GM23338 (cell line): Measurements from ENCODE around the gene RFESD. TPM values are rescaled to one million over a fixed set of nuclear protein-coding genes. Genes with fewer than 3 reads are reported as not detected.

Experiments used
- ATAC-seq: fragments of 200-7000 bp; cut with Tn5 transposase; 3 replicates; pipeline ENCODE4 v1.9.1; 2020
- DNase-seq: peaks from one replicate; pipeline ENCODE4 v3.0.0-alpha.2; 2015; ENCODE audit warnings: low spot score
- H2AFZ ChIP-seq: fragments of 200-600 bp; sonication (generic); 2 replicates; pipeline ENCODE4 v1.8.0; 2016; ENCODE audit warnings: antibody characterized with exemption, mild to moderate bottlenecking, moderate library complexity
- H3F3A ChIP-seq: fragments of 200-600 bp; sonication (generic); replicated peaks from 2 replicates; pipeline ENCODE4 v1.8.0; 2017; ENCODE audit warnings: antibody characterized with exemption, mixed run types, low read depth
- H3K27ac ChIP-seq: fragments of 200-600 bp; sonication (generic); 2 replicates; pipeline ENCODE4 v1.6.1; 2016; ENCODE audit warnings: low read depth
- H3K27me3 ChIP-seq: fragments of 200-600 bp; sonication (generic); 2 replicates; pipeline ENCODE4 v1.8.0; 2016; ENCODE audit warnings: mild to moderate bottlenecking, mixed run types, moderate library complexity; ENCODE audit not compliant: insufficient read depth
- H3K36me3 ChIP-seq: fragments of 200-600 bp; sonication (generic); 2 replicates; pipeline ENCODE4 v1.8.0; 2016; ENCODE audit warnings: mild to moderate bottlenecking; ENCODE audit not compliant: insufficient read depth
- H3K4me1 ChIP-seq: fragments of 200-600 bp; sonication (generic); 2 replicates; pipeline ENCODE4 v1.8.0; 2016; ENCODE audit warnings: mild to moderate bottlenecking, moderate library complexity; ENCODE audit not compliant: insufficient read depth
- H3K4me2 ChIP-seq: fragments of 200-600 bp; sonication (generic); 2 replicates; pipeline ENCODE4 v1.7.1; 2017; ENCODE audit warnings: mixed run types
- H3K4me3 ChIP-seq: fragments of 200-600 bp; sonication (generic); 2 replicates; pipeline ENCODE4 v1.6.1; 2016; ENCODE audit warnings: mixed run types
- H3K79me2 ChIP-seq: fragments of 200-600 bp; sonication (generic); replicated peaks from 2 replicates; pipeline ENCODE4 v1.8.0; 2017; ENCODE audit warnings: mild to moderate bottlenecking; ENCODE audit not compliant: insufficient read depth
- H3K9me2 ChIP-seq: fragments of 200-600 bp; sonication (generic); 2 replicates; pipeline ENCODE4 v1.8.0; 2017; ENCODE audit not compliant: insufficient read depth
- H4K20me1 ChIP-seq: fragments of 200-600 bp; sonication (generic); replicated peaks from 2 replicates; pipeline ENCODE4 v1.8.0; 2017; ENCODE audit warnings: mild to moderate bottlenecking; ENCODE audit not compliant: insufficient read depth
- H3K27ac Mint-ChIP-seq: 2 replicates; pipeline ENCODE4 v1.8.0; 2020; ENCODE audit warnings: inconsistent platforms, mild to moderate bottlenecking, moderate library complexity, mixed read lengths
- H3K27me3 Mint-ChIP-seq: 3 replicates; pipeline ENCODE4 v1.8.0; 2022; ENCODE audit warnings: low read depth, mild to moderate bottlenecking, moderate library complexity, mixed read lengths, inconsistent platforms; ENCODE audit not compliant: insufficient read depth, poor library complexity
- H3K36me3 Mint-ChIP-seq: 3 replicates; pipeline ENCODE4 v1.8.0; 2021; ENCODE audit warnings: low read depth, mild to moderate bottlenecking, inconsistent platforms, moderate library complexity, mixed read lengths
- H3K4me1 Mint-ChIP-seq: 3 replicates; pipeline ENCODE4 v1.8.0; 2020; ENCODE audit warnings: mild to moderate bottlenecking, inconsistent platforms, mixed read lengths
- H3K4me3 Mint-ChIP-seq: 3 replicates; pipeline ENCODE4 v1.8.0; 2021; ENCODE audit warnings: moderate library complexity, mild to moderate bottlenecking, inconsistent platforms, mixed read lengths
- H3K9me3 Mint-ChIP-seq: 3 replicates; pipeline ENCODE4 v1.8.0; 2020; ENCODE audit warnings: moderate library complexity, mild to moderate bottlenecking, inconsistent platforms, mixed read lengths
- CREB1 ChIP-seq: fragments of 250-450 bp; sonication (Bioruptor Pico); IDR thresholded peaks from 2 replicates; pipeline ENCODE4 v1.5.0; 2020; ENCODE audit warnings: low read depth, mild to moderate bottlenecking, moderate library complexity
- ETS1 ChIP-seq: IDR thresholded peaks from 2 replicates; pipeline ENCODE4 v1.6.1; 2016; ENCODE audit warnings: antibody characterized with exemption
- EZH2 ChIP-seq: fragments of 200-600 bp; sonication (generic); IDR thresholded peaks from one replicate; pipeline ENCODE4 v1.8.0; 2017; ENCODE audit warnings: antibody characterized with exemption, mild to moderate bottlenecking, low read depth; ENCODE audit not compliant: unreplicated experiment
- EZH2phosphoT487 ChIP-seq: fragments of 200-600 bp; sonication (generic); IDR thresholded peaks from one replicate; pipeline ENCODE4 v1.8.1; 2018; ENCODE audit warnings: antibody characterized with exemption; ENCODE audit not compliant: unreplicated experiment
- JUNB ChIP-seq: IDR thresholded peaks from one replicate; pipeline ENCODE4 v1.6.1; 2016; ENCODE audit warnings: antibody characterized with exemption; ENCODE audit not compliant: unreplicated experiment
- NANOG ChIP-seq: IDR thresholded peaks from 2 replicates; pipeline ENCODE4 v1.6.1; 2016; ENCODE audit warnings: antibody characterized with exemption, borderline replicate concordance
- POLR2AphosphoS5 ChIP-seq: IDR thresholded peaks from 2 replicates; pipeline ENCODE4 v1.6.1; 2016; ENCODE audit warnings: antibody characterized with exemption, low read depth
- STAT1 ChIP-seq: IDR thresholded peaks from one replicate; pipeline ENCODE4 v1.6.1; 2016; ENCODE audit warnings: antibody characterized with exemption; ENCODE audit not compliant: unreplicated experiment
- ZNF114 ChIP-seq: fragments of 250-450 bp; sonication (Bioruptor Pico); IDR thresholded peaks from 2 replicates; pipeline ENCODE4 v1.5.0; 2020; ENCODE audit warnings: mild to moderate bottlenecking, moderate library complexity
- ZNF331 ChIP-seq: fragments of 250-450 bp; sonication (Bioruptor Pico); IDR thresholded peaks from 2 replicates; pipeline ENCODE4 v1.5.0; 2020; ENCODE audit warnings: low read depth, mild to moderate bottlenecking, moderate library complexity
- polyA plus RNA-seq: library from polyadenylated mRNA; unstranded; fragments of >200 nt; fragmentation: Nextera tagmentation; extraction: Ambion mirVana; gene quantifications from 2 replicates; pipeline ENCODE4 v1.2.1, GENCODE V29; 2016
- total RNA-seq: library from RNA; depleted of rRNA; stranded (reverse); fragments of >200 nt; shearing (Covaris generic); gene quantifications from 2 replicates; pipeline ENCODE4 v1.2.3, GENCODE V29; 2014
- TF ChIP-seq, protein P1 (sequence below): fragments of 250-450 bp; sonication (Bioruptor Pico); IDR thresholded peaks from 2 replicates; pipeline ENCODE4 v1.5.0; 2020; ENCODE audit warnings: mild to moderate bottlenecking, moderate library complexity
- TF ChIP-seq, protein P2 (sequence below), 2 experiments: fragments of 200-600 bp in 1 of 2; sonication (generic) in 1 of 2; conservative IDR thresholded peaks; 2 replicates each; pipeline versions ENCODE4 v1.5.1 to v1.6.1; 2016 to 2017; ENCODE audit warnings: antibody characterized with exemption in 2 of 2, low read depth in 2 of 2, mild to moderate bottlenecking in 2 of 2, moderate library complexity in 1 of 2
- TF ChIP-seq, protein P3 (sequence below): IDR thresholded peaks from one replicate; pipeline ENCODE4 v1.6.1; 2018; ENCODE audit warnings: antibody characterized with exemption; ENCODE audit not compliant: unreplicated experiment

Gene RFESD
- total and polyA plus RNA-seq, 2 experiments from 2014 or later, result 2.4 to 6.9 TPM

GRCh38 chr5:95624368-95624767, 22.2 kb upstream of the RFESD start:
- TF ChIP-seq ZNF114 (CRISPR knock-in tag) (no peak), NANOG (no peak), STAT1 (no peak), ZNF331 (CRISPR knock-in tag) (no peak), ETS1 (no peak), EZH2phosphoT487 (no peak), JUNB (no peak), CREB1 (CRISPR knock-in tag) (no peak), EZH2 (no peak), POLR2AphosphoS5 (no peak)
- TF ChIP-seq, protein P1, sequence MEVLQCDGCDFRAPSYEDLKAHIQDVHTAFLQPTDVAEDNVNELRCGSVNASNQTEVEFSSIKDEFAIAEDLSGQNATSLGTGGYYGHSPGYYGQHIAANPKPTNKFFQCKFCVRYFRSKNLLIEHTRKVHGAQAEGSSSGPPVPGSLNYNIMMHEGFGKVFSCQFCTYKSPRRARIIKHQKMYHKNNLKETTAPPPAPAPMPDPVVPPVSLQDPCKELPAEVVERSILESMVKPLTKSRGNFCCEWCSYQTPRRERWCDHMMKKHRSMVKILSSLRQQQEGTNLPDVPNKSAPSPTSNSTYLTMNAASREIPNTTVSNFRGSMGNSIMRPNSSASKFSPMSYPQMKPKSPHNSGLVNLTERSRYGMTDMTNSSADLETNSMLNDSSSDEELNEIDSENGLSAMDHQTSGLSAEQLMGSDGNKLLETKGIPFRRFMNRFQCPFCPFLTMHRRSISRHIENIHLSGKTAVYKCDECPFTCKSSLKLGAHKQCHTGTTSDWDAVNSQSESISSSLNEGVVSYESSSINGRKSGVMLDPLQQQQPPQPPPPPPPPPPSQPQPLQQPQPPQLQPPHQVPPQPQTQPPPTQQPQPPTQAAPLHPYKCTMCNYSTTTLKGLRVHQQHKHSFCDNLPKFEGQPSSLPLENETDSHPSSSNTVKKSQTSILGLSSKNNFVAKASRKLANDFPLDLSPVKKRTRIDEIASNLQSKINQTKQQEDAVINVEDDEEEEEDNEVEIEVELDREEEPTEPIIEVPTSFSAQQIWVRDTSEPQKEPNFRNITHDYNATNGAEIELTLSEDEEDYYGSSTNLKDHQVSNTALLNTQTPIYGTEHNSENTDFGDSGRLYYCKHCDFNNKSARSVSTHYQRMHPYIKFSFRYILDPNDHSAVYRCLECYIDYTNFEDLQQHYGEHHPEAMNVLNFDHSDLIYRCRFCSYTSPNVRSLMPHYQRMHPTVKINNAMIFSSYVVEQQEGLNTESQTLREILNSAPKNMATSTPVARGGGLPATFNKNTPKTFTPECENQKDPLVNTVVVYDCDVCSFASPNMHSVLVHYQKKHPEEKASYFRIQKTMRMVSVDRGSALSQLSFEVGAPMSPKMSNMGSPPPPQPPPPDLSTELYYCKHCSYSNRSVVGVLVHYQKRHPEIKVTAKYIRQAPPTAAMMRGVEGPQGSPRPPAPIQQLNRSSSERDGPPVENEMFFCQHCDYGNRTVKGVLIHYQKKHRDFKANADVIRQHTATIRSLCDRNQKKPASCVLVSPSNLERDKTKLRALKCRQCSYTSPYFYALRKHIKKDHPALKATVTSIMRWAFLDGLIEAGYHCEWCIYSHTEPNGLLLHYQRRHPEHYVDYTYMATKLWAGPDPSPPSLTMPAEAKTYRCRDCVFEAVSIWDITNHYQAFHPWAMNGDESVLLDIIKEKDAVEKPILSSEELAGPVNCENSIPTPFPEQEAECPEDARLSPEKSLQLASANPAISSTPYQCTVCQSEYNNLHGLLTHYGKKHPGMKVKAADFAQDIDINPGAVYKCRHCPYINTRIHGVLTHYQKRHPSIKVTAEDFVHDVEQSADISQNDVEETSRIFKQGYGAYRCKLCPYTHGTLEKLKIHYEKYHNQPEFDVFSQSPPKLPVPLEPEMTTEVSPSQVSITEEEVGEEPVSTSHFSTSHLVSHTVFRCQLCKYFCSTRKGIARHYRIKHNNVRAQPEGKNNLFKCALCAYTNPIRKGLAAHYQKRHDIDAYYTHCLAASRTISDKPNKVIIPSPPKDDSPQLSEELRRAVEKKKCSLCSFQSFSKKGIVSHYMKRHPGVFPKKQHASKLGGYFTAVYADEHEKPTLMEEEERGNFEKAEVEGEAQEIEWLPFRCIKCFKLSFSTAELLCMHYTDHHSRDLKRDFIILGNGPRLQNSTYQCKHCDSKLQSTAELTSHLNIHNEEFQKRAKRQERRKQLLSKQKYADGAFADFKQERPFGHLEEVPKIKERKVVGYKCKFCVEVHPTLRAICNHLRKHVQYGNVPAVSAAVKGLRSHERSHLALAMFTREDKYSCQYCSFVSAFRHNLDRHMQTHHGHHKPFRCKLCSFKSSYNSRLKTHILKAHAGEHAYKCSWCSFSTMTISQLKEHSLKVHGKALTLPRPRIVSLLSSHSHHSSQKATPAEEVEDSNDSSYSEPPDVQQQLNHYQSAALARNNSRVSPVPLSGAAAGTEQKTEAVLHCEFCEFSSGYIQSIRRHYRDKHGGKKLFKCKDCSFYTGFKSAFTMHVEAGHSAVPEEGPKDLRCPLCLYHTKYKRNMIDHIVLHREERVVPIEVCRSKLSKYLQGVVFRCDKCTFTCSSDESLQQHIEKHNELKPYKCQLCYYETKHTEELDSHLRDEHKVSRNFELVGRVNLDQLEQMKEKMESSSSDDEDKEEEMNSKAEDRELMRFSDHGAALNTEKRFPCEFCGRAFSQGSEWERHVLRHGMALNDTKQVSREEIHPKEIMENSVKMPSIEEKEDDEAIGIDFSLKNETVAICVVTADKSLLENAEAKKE (CRISPR knock-in tag), result no peak
- TF ChIP-seq, protein P2, sequence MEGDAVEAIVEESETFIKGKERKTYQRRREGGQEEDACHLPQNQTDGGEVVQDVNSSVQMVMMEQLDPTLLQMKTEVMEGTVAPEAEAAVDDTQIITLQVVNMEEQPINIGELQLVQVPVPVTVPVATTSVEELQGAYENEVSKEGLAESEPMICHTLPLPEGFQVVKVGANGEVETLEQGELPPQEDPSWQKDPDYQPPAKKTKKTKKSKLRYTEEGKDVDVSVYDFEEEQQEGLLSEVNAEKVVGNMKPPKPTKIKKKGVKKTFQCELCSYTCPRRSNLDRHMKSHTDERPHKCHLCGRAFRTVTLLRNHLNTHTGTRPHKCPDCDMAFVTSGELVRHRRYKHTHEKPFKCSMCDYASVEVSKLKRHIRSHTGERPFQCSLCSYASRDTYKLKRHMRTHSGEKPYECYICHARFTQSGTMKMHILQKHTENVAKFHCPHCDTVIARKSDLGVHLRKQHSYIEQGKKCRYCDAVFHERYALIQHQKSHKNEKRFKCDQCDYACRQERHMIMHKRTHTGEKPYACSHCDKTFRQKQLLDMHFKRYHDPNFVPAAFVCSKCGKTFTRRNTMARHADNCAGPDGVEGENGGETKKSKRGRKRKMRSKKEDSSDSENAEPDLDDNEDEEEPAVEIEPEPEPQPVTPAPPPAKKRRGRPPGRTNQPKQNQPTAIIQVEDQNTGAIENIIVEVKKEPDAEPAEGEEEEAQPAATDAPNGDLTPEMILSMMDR (conservative IDR thresholded peaks at IDR 0.05; ENCODE audit: low read depth in 2 of 2), result no peak
- TF ChIP-seq, protein P3, sequence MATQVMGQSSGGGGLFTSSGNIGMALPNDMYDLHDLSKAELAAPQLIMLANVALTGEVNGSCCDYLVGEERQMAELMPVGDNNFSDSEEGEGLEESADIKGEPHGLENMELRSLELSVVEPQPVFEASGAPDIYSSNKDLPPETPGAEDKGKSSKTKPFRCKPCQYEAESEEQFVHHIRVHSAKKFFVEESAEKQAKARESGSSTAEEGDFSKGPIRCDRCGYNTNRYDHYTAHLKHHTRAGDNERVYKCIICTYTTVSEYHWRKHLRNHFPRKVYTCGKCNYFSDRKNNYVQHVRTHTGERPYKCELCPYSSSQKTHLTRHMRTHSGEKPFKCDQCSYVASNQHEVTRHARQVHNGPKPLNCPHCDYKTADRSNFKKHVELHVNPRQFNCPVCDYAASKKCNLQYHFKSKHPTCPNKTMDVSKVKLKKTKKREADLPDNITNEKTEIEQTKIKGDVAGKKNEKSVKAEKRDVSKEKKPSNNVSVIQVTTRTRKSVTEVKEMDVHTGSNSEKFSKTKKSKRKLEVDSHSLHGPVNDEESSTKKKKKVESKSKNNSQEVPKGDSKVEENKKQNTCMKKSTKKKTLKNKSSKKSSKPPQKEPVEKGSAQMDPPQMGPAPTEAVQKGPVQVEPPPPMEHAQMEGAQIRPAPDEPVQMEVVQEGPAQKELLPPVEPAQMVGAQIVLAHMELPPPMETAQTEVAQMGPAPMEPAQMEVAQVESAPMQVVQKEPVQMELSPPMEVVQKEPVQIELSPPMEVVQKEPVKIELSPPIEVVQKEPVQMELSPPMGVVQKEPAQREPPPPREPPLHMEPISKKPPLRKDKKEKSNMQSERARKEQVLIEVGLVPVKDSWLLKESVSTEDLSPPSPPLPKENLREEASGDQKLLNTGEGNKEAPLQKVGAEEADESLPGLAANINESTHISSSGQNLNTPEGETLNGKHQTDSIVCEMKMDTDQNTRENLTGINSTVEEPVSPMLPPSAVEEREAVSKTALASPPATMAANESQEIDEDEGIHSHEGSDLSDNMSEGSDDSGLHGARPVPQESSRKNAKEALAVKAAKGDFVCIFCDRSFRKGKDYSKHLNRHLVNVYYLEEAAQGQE, result no peak
- peaks cover 7% of the 10 kb centered on the region; the same call in 1 of the 2 replicates for H3K9me2 ChIP-seq
- peaks cover 20% of the 10 kb centered on the region for H3K36me3 Mint-ChIP-seq
- H3K4me1 Mint-ChIP-seq, result peaks cover 10% of the 10 kb centered on the region
- H3F3A ChIP-seq, result no peaks in the 10 kb centered on the region
- H3K79me2 ChIP-seq, result no peaks in the 10 kb centered on the region
- H4K20me1 ChIP-seq, result no peaks in the 10 kb centered on the region
- H3K4me3 Mint-ChIP-seq, result no peak overlapping the region
- peaks cover 4% of the 10 kb centered on the region; the same call in 1 of the 2 replicates for H3K4me1 ChIP-seq
- ATAC-seq, result no peak
- no peak overlapping the region for H2AFZ ChIP-seq
- no peak overlapping the region for H3K4me2 ChIP-seq
- peaks cover 26% of the 10 kb centered on the region for H3K9me3 Mint-ChIP-seq
- H3K27me3 Mint-ChIP-seq, result peaks cover 26% of the 10 kb centered on the region
- peaks cover 8% of the 10 kb centered on the region for H3K36me3 ChIP-seq
- H3K27ac Mint-ChIP-seq, result no peak overlapping the region
- no peak overlapping the region for H3K27ac ChIP-seq
- no peak overlapping the region for H3K4me3 ChIP-seq
- DNase-seq, result no peak
- peaks cover 43% of the 10 kb centered on the region for H3K27me3 ChIP-seq
